ENCODE results near the gene MT2A.

The MT2A gene

GRCh38 chr16:56639045-56639444 is 30.7 kb downstream of the MT2A start:
- DNase-seq: no peak

GRCh38 chr16:56640076-56640475 is 31.7 kb downstream of the MT2A start:
- no peak for DNase-seq

DNA sequence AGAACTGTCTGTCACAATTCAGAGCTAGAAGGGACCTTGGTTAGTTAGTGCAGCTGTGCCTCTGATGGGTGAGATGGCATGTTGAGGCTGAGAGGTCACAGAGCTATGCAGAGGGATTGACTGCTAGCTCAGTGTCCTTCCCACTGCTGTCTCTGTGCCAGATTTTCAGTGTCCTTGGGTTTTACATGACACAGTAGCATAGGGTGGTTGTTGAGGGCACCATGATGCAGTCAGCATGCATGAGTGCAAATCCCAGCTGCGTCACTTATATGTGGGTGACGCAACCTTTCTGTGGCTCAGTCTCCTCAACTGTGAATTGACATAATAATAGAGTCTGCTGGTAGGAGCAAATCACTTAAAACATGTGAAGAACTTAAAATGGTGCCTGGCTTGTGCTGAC is 32.8 kb downstream of the MT2A start:
- no peak for DNase-seq

DNA sequence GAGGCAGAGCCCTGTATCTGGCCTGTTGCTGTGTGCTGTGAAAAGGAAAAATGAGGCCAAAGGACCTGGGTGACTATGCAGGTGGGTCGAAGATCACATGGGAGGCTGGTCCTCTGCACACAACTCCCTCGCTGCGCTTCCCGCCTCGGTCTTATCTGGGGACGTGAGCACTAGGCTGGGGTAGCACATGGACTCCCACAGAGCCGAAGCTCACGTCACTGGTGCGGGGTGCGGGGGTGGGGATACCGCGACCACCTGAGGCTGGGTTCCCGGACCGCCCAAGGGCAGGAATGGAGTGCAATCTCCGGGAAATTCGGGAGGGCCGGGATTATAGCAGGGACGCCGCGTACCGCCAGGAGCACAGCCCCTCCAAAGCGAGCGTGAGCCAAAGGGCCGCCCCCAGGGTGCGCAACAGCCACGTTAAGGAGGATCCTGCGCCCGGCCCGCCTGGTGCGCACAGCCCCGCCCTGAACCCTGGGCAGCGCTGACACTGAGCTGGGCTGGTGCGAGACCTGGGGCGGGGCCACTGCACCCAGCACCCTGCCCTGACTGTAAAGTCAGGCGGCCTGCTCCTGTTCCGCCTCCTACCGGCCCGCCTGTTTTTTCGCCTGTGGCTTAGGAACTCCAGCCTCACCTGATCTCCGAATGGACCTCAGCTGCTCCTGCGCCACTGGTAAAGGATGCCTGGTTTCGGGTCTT is 34.8 kb downstream of the MT2A start:
- DNase-seq: no peak

- DNase-seq: no peak
These were observed 35.4 kb downstream of the MT2A start for GRCh38 chr16:56643833-56644232.

DNA sequence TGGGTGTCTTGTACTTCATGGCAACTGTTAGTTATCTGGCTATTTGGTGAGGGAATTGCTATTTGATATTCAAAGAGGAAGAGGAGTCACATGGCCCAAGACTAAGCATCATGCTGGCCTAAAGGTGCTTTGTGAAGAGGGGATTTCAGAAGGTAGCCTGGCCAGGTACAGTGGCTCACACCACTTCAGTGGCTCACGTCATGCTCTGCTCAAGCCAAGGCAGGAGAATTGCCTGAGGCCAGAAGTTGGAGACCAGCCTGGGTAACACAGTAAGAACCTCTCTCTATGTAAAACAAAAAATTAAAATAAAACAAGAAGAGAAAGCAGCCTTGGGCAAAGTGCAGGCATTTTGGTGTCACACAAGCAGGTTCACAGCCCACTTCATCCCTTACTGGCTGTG is 36.9 kb downstream of the MT2A start:
- no peak for DNase-seq

DNA sequence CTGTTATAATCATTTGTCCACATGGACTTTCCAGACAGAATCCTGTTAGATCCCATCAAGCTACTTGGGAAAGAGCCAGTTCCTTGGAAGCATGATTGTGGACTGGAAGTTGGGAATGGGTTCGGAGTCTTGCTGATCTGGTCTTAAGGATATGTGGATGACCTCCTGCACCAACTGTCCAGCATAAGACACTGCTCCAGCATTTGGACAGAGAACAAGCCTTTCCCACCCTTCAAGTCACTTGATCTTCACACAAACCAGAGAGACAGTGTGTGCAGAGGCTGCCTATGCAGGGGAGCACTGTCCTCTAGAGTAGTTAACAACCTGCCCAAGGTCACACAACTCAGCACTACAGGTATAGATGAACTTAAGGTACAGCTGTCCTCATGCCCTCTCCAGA is 37.5 kb downstream of the MT2A start:
- no peak for DNase-seq

DNA sequence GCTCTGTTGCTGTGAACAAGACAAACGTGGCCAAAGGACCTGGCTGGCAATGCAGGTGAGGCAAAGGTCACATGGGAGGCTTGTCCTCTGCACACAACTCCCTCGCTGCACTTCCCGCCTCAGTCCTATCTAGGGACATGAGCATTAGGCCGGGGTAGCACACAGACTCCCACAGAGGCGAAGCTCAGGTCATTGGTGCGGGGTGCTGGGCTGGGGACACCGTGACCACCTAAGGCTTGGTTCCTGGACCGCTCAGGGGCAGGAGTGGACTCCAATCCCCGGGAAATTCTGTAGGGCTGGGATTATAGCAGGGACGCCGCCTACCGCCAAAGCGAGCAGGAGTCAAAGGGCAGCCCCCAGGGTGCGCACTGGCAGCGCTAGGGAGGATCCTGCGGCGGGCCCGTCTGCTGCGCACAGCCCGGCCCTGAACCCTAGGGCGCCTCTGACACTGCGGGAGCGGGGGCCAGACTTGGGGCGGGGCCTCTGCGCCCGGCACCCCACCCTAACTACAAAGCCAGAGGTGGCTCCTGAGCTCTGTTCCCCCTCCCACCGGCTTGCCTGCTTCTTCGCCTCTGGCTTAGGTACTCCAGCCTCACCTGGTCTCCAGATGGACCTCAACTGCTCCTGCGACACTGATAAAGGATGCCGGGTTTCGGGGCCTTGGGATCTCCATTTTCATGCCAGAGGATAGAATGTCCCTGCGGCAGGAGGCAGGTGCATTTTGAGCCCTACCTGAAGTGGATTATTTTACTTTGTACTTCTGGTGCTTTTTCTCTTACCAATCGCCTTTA is 39.5 kb downstream of the MT2A start:
- no peak for DNase-seq

DNA sequence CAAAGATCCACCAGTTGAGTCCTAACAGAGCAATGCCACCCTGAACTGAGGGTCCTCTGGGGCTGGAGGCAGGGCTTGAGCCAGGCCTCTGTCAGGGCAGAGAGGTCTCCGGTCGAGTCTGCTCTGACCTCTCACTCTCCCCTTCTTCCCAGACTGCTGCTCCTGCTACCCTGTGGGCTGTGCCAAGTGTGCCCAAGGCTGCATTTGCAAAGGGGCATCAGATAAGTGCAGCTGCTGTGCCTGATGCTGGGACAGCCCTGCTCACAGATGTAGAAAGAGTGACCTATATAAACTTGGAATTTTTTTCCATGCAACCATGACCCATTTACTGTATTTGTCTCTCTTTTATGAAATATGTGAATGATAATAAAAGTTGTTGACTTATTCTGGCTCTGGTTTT is 40.9 kb downstream of the MT2A start:
- DNase-seq: no peak

DNA sequence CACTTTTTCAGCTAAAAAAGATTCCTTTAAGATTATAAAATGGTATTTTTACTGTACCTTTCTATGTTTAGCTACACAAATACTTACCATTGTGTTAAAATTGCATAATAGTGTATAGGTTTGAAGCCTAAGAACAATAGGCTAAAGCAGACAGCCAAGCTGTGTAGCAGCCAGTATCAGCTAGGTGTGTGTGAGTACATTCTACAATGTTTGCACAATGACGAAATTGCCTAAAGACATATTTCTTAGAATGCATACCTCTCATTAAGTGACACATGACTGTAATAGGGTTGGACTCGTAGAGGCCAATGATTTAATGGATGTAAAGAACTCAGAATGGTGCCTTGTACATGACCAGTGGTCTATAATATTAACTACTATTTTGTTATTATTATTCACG is 41.4 kb downstream of the MT2A start:
- DNase-seq: no peak

DNA sequence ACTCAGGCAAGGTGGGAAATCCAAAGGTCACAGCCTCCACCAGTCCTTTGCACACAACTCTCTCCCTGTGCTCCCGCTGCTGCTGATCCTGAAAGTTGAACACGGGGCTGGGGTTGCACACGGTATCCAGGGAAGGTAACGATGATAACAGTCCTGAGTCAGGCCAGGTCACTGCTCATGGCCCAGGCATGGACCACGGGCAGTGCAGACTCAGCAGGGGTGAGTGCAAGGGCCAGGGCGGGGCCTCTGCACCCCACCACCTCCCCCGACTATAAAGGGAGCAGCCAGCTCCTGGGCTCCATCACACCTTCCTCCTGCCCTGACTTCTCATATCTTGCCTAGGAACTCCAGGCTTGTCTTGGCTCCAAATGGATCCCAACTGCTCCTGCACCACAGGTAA is 43.2 kb downstream of the MT2A start, which contains the start of gene MT1B:
TSS of gene MT1B (plus strand) at position 301 of the 400 bp plus-strand sequence. CDS start at position 369, 68 bp downstream.
- DNase-seq: no peak

DNA sequence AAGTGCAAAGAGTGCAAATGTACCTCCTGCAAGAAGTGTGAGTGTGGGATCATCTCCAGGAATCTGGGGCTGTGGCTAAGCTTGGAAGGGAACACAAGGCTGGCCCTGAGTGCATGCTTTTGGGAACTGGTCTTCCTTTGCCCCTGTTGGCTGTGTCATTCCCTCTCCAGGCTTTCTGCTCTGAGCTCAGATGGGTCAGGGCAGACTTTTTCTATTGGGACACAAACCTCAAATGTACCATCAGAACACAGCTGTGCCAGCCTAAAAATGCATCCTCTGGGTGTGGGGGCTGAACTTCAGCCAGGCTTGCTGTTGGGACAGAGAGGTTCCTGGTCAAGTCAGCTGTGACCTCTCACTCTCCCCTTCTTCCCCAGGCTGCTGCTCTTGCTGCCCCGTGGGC is 44.2 kb downstream of the MT2A start:
- DNase-seq: no peak

GRCh38 chr16:56653218-56653617 is 44.8 kb downstream of the MT2A start:
- DNase-seq: no peak

- no peak for DNase-seq
These were observed 49.4 kb downstream of the MT2A start, which contains the start of gene MT1F for GRCh38 chr16:56657555-56658326. Gene MT1F, plus strand, starts transcription at chr16:56657959. Its CDS starts 100 bp downstream, at chr16:56658059.

DNA sequence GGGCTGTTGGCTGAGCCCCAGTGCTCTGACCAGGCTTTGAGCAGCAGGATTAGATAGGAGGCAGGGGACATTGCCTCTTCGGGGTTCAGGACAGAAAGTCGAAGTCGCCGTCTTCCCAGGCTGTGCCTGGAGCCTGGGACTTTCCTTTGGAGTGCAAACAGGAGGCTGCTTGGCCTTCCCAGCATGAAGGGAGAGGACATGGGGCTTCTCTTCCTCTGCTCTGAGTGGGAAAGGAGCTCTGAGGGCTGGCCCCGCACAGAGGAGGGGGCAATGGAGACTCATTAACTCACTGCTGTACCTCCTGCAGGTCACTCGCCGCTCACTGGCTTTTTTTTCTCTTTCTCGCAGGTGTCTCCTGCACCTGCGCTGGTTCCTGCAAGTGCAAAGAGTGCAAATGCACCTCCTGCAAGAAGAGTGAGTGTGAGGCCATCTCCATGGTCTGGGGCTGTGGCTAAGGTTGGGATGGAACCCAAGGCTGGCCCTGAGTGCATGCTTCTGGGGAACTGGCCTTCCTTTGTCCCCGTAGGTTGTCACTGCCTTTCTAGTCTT is 50.0 kb downstream of the MT2A start:
- no peak for DNase-seq

Measured in fibroblast of skin of abdomen (primary cell).